GM23338 (cell line): ENCODE results near the gene ATXN7L1. TPM values are rescaled to one million over a fixed set of nuclear protein-coding genes. Genes with fewer than 3 reads are reported as not detected.

Source experiments
- ATAC-seq: fragments of 200-7000 bp; cut with Tn5 transposase; 3 replicates; pipeline ENCODE4 v1.9.1; 2020
- DNase-seq: peaks from one replicate; pipeline ENCODE4 v3.0.0-alpha.2; 2015; ENCODE audit warnings: low spot score
- H2AFZ ChIP-seq: fragments of 200-600 bp; sonication (generic); 2 replicates; pipeline ENCODE4 v1.8.0; 2016; ENCODE audit warnings: antibody characterized with exemption, mild to moderate bottlenecking, moderate library complexity
- H3F3A ChIP-seq: fragments of 200-600 bp; sonication (generic); replicated peaks from 2 replicates; pipeline ENCODE4 v1.8.0; 2017; ENCODE audit warnings: antibody characterized with exemption, mixed run types, low read depth
- H3K27ac ChIP-seq: fragments of 200-600 bp; sonication (generic); 2 replicates; pipeline ENCODE4 v1.6.1; 2016; ENCODE audit warnings: low read depth
- H3K27me3 ChIP-seq: fragments of 200-600 bp; sonication (generic); 2 replicates; pipeline ENCODE4 v1.8.0; 2016; ENCODE audit warnings: mild to moderate bottlenecking, mixed run types, moderate library complexity; ENCODE audit not compliant: insufficient read depth
- H3K36me3 ChIP-seq: fragments of 200-600 bp; sonication (generic); 2 replicates; pipeline ENCODE4 v1.8.0; 2016; ENCODE audit warnings: mild to moderate bottlenecking; ENCODE audit not compliant: insufficient read depth
- H3K4me1 ChIP-seq: fragments of 200-600 bp; sonication (generic); 2 replicates; pipeline ENCODE4 v1.8.0; 2016; ENCODE audit warnings: mild to moderate bottlenecking, moderate library complexity; ENCODE audit not compliant: insufficient read depth
- H3K4me2 ChIP-seq: fragments of 200-600 bp; sonication (generic); 2 replicates; pipeline ENCODE4 v1.7.1; 2017; ENCODE audit warnings: mixed run types
- H3K4me3 ChIP-seq: fragments of 200-600 bp; sonication (generic); 2 replicates; pipeline ENCODE4 v1.6.1; 2016; ENCODE audit warnings: mixed run types
- H3K79me2 ChIP-seq: fragments of 200-600 bp; sonication (generic); replicated peaks from 2 replicates; pipeline ENCODE4 v1.8.0; 2017; ENCODE audit warnings: mild to moderate bottlenecking; ENCODE audit not compliant: insufficient read depth
- H3K9me2 ChIP-seq: fragments of 200-600 bp; sonication (generic); 2 replicates; pipeline ENCODE4 v1.8.0; 2017; ENCODE audit not compliant: insufficient read depth
- H4K20me1 ChIP-seq: fragments of 200-600 bp; sonication (generic); replicated peaks from 2 replicates; pipeline ENCODE4 v1.8.0; 2017; ENCODE audit warnings: mild to moderate bottlenecking; ENCODE audit not compliant: insufficient read depth
- H3K27ac Mint-ChIP-seq: 2 replicates; pipeline ENCODE4 v1.8.0; 2020; ENCODE audit warnings: inconsistent platforms, mild to moderate bottlenecking, moderate library complexity, mixed read lengths
- H3K27me3 Mint-ChIP-seq: 3 replicates; pipeline ENCODE4 v1.8.0; 2022; ENCODE audit warnings: low read depth, mild to moderate bottlenecking, moderate library complexity, mixed read lengths, inconsistent platforms; ENCODE audit not compliant: insufficient read depth, poor library complexity
- H3K36me3 Mint-ChIP-seq: 3 replicates; pipeline ENCODE4 v1.8.0; 2021; ENCODE audit warnings: low read depth, mild to moderate bottlenecking, inconsistent platforms, moderate library complexity, mixed read lengths
- H3K4me1 Mint-ChIP-seq: 3 replicates; pipeline ENCODE4 v1.8.0; 2020; ENCODE audit warnings: mild to moderate bottlenecking, inconsistent platforms, mixed read lengths
- H3K4me3 Mint-ChIP-seq: 3 replicates; pipeline ENCODE4 v1.8.0; 2021; ENCODE audit warnings: moderate library complexity, mild to moderate bottlenecking, inconsistent platforms, mixed read lengths
- H3K9me3 Mint-ChIP-seq: 3 replicates; pipeline ENCODE4 v1.8.0; 2020; ENCODE audit warnings: moderate library complexity, mild to moderate bottlenecking, inconsistent platforms, mixed read lengths
- CREB1 ChIP-seq: fragments of 250-450 bp; sonication (Bioruptor Pico); IDR thresholded peaks from 2 replicates; pipeline ENCODE4 v1.5.0; 2020; ENCODE audit warnings: low read depth, mild to moderate bottlenecking, moderate library complexity
- CTCF ChIP-seq, 2 experiments: fragments of 200-600 bp in 1 of 2; sonication (generic) in 1 of 2; conservative IDR thresholded peaks; 2 replicates each; pipeline versions ENCODE4 v1.5.1 to v1.6.1; 2016 to 2017; ENCODE audit warnings: antibody characterized with exemption in 2 of 2, low read depth in 2 of 2, mild to moderate bottlenecking in 2 of 2, moderate library complexity in 1 of 2
- ETS1 ChIP-seq: IDR thresholded peaks from 2 replicates; pipeline ENCODE4 v1.6.1; 2016; ENCODE audit warnings: antibody characterized with exemption
- EZH2 ChIP-seq: fragments of 200-600 bp; sonication (generic); IDR thresholded peaks from one replicate; pipeline ENCODE4 v1.8.0; 2017; ENCODE audit warnings: antibody characterized with exemption, mild to moderate bottlenecking, low read depth; ENCODE audit not compliant: unreplicated experiment
- EZH2phosphoT487 ChIP-seq: fragments of 200-600 bp; sonication (generic); IDR thresholded peaks from one replicate; pipeline ENCODE4 v1.8.1; 2018; ENCODE audit warnings: antibody characterized with exemption; ENCODE audit not compliant: unreplicated experiment
- JUNB ChIP-seq: IDR thresholded peaks from one replicate; pipeline ENCODE4 v1.6.1; 2016; ENCODE audit warnings: antibody characterized with exemption; ENCODE audit not compliant: unreplicated experiment
- NANOG ChIP-seq: IDR thresholded peaks from 2 replicates; pipeline ENCODE4 v1.6.1; 2016; ENCODE audit warnings: antibody characterized with exemption, borderline replicate concordance
- POLR2AphosphoS5 ChIP-seq: IDR thresholded peaks from 2 replicates; pipeline ENCODE4 v1.6.1; 2016; ENCODE audit warnings: antibody characterized with exemption, low read depth
- STAT1 ChIP-seq: IDR thresholded peaks from one replicate; pipeline ENCODE4 v1.6.1; 2016; ENCODE audit warnings: antibody characterized with exemption; ENCODE audit not compliant: unreplicated experiment
- ZNF114 ChIP-seq: fragments of 250-450 bp; sonication (Bioruptor Pico); IDR thresholded peaks from 2 replicates; pipeline ENCODE4 v1.5.0; 2020; ENCODE audit warnings: mild to moderate bottlenecking, moderate library complexity
- ZNF331 ChIP-seq: fragments of 250-450 bp; sonication (Bioruptor Pico); IDR thresholded peaks from 2 replicates; pipeline ENCODE4 v1.5.0; 2020; ENCODE audit warnings: low read depth, mild to moderate bottlenecking, moderate library complexity
- polyA plus RNA-seq: library from polyadenylated mRNA; unstranded; fragments of >200 nt; fragmentation: Nextera tagmentation; extraction: Ambion mirVana; gene quantifications from 2 replicates; pipeline ENCODE4 v1.2.1, GENCODE V29; 2016
- total RNA-seq: library from RNA; depleted of rRNA; stranded (reverse); fragments of >200 nt; shearing (Covaris generic); gene quantifications from 2 replicates; pipeline ENCODE4 v1.2.3, GENCODE V29; 2014
- TF ChIP-seq, protein P1 (sequence below): fragments of 250-450 bp; sonication (Bioruptor Pico); IDR thresholded peaks from 2 replicates; pipeline ENCODE4 v1.5.0; 2020; ENCODE audit warnings: mild to moderate bottlenecking, moderate library complexity
- TF ChIP-seq, protein P2 (sequence below): IDR thresholded peaks from one replicate; pipeline ENCODE4 v1.6.1; 2018; ENCODE audit warnings: antibody characterized with exemption; ENCODE audit not compliant: unreplicated experiment

The ATXN7L1 gene
- total and polyA plus RNA-seq, 2 experiments from 2014 or later: 22.8 to 29.8 TPM

DNA sequence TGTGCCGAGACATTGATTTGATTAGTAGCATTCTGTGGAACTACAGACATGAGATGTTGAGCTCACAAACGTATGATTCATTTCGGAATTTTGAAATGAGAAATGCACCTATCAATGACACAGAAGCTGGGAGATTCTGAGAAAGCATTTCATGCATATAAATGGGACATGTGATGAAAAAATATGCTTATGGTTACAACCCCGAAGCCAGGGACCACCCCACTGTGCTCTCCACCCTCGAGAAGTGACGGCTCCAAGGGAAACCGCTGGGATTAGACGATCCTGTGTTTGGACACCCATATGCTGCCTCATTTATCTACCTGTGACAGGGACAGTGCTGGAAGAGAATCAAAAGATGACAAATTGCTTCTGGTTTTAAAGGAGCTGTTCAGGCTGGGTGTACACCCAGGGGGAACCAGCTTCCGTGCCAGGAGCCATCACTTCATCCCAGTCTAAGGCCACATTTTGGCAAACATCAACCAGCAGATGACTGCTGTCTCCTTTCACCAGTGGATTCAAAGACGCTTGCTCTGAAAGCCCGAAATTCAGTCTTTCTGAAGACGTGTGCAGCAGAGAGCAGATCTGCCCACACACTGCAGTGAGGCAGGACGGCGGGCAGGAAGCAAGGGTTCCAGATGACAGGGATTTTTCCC, 109.9 kb downstream of the ATXN7L1 start:
- peaks cover 11% of the 10 kb centered on the region for H3K27me3 Mint-ChIP-seq
- H3K9me3 Mint-ChIP-seq: no peaks in the 10 kb centered on the region
- Histone ChIP-seq H3K36me3 (no peaks in the 10 kb centered on the region), H3K79me2 (peaks cover 7% of the 10 kb centered on the region; the same call in 1 of the 2 replicates), H3K4me2 (no peak overlapping the region), H4K20me1 (no peaks in the 10 kb centered on the region), H3F3A (no peaks in the 10 kb centered on the region), H3K9me2 (peaks cover 5% of the 10 kb centered on the region; the same call in 1 of the 2 replicates), H3K4me1 (peaks cover 21% of the 10 kb centered on the region), H3K4me3 (no peak overlapping the region), H2AFZ (no peak overlapping the region), H3K27ac (0 out of 2 replicates have a peak overlapping the region, but pooled peaks have one; percentile 11), H3K27me3 (no peaks in the 10 kb centered on the region)
- TF ChIP-seq EZH2 (no peak), CREB1 (no peak), JUNB (no peak), STAT1 (no peak), POLR2AphosphoS5 (no peak), ZNF331 (CRISPR knock-in tag) (no peak), CTCF (conservative IDR thresholded peaks at IDR 0.05; ENCODE audit: low read depth in 2 of 2) (no peak), ETS1 (no peak), EZH2phosphoT487 (no peak), ZNF114 (CRISPR knock-in tag) (no peak), NANOG (no peak)
- TF ChIP-seq, protein P1, sequence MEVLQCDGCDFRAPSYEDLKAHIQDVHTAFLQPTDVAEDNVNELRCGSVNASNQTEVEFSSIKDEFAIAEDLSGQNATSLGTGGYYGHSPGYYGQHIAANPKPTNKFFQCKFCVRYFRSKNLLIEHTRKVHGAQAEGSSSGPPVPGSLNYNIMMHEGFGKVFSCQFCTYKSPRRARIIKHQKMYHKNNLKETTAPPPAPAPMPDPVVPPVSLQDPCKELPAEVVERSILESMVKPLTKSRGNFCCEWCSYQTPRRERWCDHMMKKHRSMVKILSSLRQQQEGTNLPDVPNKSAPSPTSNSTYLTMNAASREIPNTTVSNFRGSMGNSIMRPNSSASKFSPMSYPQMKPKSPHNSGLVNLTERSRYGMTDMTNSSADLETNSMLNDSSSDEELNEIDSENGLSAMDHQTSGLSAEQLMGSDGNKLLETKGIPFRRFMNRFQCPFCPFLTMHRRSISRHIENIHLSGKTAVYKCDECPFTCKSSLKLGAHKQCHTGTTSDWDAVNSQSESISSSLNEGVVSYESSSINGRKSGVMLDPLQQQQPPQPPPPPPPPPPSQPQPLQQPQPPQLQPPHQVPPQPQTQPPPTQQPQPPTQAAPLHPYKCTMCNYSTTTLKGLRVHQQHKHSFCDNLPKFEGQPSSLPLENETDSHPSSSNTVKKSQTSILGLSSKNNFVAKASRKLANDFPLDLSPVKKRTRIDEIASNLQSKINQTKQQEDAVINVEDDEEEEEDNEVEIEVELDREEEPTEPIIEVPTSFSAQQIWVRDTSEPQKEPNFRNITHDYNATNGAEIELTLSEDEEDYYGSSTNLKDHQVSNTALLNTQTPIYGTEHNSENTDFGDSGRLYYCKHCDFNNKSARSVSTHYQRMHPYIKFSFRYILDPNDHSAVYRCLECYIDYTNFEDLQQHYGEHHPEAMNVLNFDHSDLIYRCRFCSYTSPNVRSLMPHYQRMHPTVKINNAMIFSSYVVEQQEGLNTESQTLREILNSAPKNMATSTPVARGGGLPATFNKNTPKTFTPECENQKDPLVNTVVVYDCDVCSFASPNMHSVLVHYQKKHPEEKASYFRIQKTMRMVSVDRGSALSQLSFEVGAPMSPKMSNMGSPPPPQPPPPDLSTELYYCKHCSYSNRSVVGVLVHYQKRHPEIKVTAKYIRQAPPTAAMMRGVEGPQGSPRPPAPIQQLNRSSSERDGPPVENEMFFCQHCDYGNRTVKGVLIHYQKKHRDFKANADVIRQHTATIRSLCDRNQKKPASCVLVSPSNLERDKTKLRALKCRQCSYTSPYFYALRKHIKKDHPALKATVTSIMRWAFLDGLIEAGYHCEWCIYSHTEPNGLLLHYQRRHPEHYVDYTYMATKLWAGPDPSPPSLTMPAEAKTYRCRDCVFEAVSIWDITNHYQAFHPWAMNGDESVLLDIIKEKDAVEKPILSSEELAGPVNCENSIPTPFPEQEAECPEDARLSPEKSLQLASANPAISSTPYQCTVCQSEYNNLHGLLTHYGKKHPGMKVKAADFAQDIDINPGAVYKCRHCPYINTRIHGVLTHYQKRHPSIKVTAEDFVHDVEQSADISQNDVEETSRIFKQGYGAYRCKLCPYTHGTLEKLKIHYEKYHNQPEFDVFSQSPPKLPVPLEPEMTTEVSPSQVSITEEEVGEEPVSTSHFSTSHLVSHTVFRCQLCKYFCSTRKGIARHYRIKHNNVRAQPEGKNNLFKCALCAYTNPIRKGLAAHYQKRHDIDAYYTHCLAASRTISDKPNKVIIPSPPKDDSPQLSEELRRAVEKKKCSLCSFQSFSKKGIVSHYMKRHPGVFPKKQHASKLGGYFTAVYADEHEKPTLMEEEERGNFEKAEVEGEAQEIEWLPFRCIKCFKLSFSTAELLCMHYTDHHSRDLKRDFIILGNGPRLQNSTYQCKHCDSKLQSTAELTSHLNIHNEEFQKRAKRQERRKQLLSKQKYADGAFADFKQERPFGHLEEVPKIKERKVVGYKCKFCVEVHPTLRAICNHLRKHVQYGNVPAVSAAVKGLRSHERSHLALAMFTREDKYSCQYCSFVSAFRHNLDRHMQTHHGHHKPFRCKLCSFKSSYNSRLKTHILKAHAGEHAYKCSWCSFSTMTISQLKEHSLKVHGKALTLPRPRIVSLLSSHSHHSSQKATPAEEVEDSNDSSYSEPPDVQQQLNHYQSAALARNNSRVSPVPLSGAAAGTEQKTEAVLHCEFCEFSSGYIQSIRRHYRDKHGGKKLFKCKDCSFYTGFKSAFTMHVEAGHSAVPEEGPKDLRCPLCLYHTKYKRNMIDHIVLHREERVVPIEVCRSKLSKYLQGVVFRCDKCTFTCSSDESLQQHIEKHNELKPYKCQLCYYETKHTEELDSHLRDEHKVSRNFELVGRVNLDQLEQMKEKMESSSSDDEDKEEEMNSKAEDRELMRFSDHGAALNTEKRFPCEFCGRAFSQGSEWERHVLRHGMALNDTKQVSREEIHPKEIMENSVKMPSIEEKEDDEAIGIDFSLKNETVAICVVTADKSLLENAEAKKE (CRISPR knock-in tag): no peak
- TF ChIP-seq, protein P2, sequence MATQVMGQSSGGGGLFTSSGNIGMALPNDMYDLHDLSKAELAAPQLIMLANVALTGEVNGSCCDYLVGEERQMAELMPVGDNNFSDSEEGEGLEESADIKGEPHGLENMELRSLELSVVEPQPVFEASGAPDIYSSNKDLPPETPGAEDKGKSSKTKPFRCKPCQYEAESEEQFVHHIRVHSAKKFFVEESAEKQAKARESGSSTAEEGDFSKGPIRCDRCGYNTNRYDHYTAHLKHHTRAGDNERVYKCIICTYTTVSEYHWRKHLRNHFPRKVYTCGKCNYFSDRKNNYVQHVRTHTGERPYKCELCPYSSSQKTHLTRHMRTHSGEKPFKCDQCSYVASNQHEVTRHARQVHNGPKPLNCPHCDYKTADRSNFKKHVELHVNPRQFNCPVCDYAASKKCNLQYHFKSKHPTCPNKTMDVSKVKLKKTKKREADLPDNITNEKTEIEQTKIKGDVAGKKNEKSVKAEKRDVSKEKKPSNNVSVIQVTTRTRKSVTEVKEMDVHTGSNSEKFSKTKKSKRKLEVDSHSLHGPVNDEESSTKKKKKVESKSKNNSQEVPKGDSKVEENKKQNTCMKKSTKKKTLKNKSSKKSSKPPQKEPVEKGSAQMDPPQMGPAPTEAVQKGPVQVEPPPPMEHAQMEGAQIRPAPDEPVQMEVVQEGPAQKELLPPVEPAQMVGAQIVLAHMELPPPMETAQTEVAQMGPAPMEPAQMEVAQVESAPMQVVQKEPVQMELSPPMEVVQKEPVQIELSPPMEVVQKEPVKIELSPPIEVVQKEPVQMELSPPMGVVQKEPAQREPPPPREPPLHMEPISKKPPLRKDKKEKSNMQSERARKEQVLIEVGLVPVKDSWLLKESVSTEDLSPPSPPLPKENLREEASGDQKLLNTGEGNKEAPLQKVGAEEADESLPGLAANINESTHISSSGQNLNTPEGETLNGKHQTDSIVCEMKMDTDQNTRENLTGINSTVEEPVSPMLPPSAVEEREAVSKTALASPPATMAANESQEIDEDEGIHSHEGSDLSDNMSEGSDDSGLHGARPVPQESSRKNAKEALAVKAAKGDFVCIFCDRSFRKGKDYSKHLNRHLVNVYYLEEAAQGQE: no peak
- DNase-seq (no peak), ATAC-seq (no peak)
- H3K27ac Mint-ChIP-seq: no peak overlapping the region
- peaks cover 4% of the 10 kb centered on the region; the same call in 2 of the 3 replicates for H3K36me3 Mint-ChIP-seq
- H3K4me1 Mint-ChIP-seq: peaks cover 44% of the 10 kb centered on the region
- H3K4me3 Mint-ChIP-seq: no peak overlapping the region
